ENCODE results near the gene HS3ST3B1. TPM values are rescaled to one million over a fixed set of nuclear protein-coding genes. Genes with fewer than 3 reads are reported as not detected.

Gene HS3ST3B1
- total RNA-seq, 1 donor from 2014 or later, result 8.7 TPM

GRCh38 chr17:14297161-14297851 lies 3.6 kb upstream of the HS3ST3B1 start:
- peak overlapping the region; percentile 48 for H3K4me3 ChIP-seq (ENCODE audit: insufficient read depth, low read depth, low read length)
- Mint-ChIP-seq H3K36me3 (ENCODE audit: low read depth, unreplicated experiment) (no peaks in the 10 kb centered on the region), H3K27ac (ENCODE audit: unreplicated experiment) (peak overlapping the region; percentile 41), H3K27me3 (ENCODE audit: low read depth, unreplicated experiment) (peaks cover 23% of the 10 kb centered on the region), H3K9me3 (ENCODE audit: unreplicated experiment) (no peaks in the 10 kb centered on the region), H3K4me1 (ENCODE audit: low read depth, unreplicated experiment) (peaks cover 6% of the 10 kb centered on the region), H3K4me3 (ENCODE audit: unreplicated experiment) (peak overlapping the region; percentile 83)
- H3K9me3 ChIP-seq (ENCODE audit: insufficient read depth, low read depth, low read length), result no peaks in the 10 kb centered on the region
- H3K4me1 ChIP-seq (ENCODE audit: insufficient read depth, low read length), result peaks cover 14% of the 10 kb centered on the region
- no peak for FAIRE-seq
- H2AFZ ChIP-seq (ENCODE audit: low read depth, low read length), result peak overlapping the region; percentile 78
- no peak for TF ChIP-seq CTCF (IDR thresholded peaks at IDR 0.05; ENCODE audit: insufficient read depth, low read depth, low read length)
- peak; percentile 51 for TF ChIP-seq EZH2 (IDR thresholded peaks at IDR 0.05; ENCODE audit: insufficient read depth, low read length)
- no peaks in the 10 kb centered on the region for H3K36me3 ChIP-seq (ENCODE audit: insufficient read depth, low read length)
- peaks cover 22% of the 10 kb centered on the region for H3K27me3 ChIP-seq (ENCODE audit: insufficient read depth, low read length)
- H3K4me2 ChIP-seq (ENCODE audit: low read length), result peak overlapping the region; percentile 90
- peak overlapping the region; percentile 36 for H3K9ac ChIP-seq (ENCODE audit: low read length)
- peaks cover 6% of the 10 kb centered on the region for H4K20me1 ChIP-seq (ENCODE audit: insufficient read depth, low read length)
- DNase-seq (ENCODE audit: low read depth), result no peak
- H3K79me2 ChIP-seq (ENCODE audit: insufficient read depth, low read length), result peaks cover 14% of the 10 kb centered on the region
- no peak overlapping the region for H3K27ac ChIP-seq (ENCODE audit: low read depth, low read length)

GRCh38 chr17:14298221-14298946 lies 2.5 kb upstream of the HS3ST3B1 start:
- peaks cover 8% of the 10 kb centered on the region for H3K4me1 Mint-ChIP-seq (ENCODE audit: low read depth, unreplicated experiment)
- no peak for FAIRE-seq
- Histone ChIP-seq H2AFZ (ENCODE audit: low read depth, low read length) (peak overlapping the region; percentile 62), H3K27ac (ENCODE audit: low read depth, low read length) (no peak overlapping the region), H3K27me3 (ENCODE audit: insufficient read depth, low read length) (peaks cover 22% of the 10 kb centered on the region), H3K79me2 (ENCODE audit: insufficient read depth, low read length) (peaks cover 24% of the 10 kb centered on the region), H3K4me3 (ENCODE audit: insufficient read depth, low read depth, low read length) (peak overlapping the region; percentile 91), H3K9ac (ENCODE audit: low read length) (peak overlapping the region; percentile 13), H3K9me3 (ENCODE audit: insufficient read depth, low read depth, low read length) (no peaks in the 10 kb centered on the region), H4K20me1 (ENCODE audit: insufficient read depth, low read length) (peaks cover 16% of the 10 kb centered on the region), H3K4me1 (ENCODE audit: insufficient read depth, low read length) (peaks cover 19% of the 10 kb centered on the region), H3K4me2 (ENCODE audit: low read length) (peak overlapping the region; percentile 90), H3K36me3 (ENCODE audit: insufficient read depth, low read length) (no peaks in the 10 kb centered on the region)
- H3K4me3 Mint-ChIP-seq (ENCODE audit: unreplicated experiment), result peak overlapping the region; percentile 87
- no peaks in the 10 kb centered on the region for H3K9me3 Mint-ChIP-seq (ENCODE audit: unreplicated experiment)
- no peaks in the 10 kb centered on the region for H3K36me3 Mint-ChIP-seq (ENCODE audit: low read depth, unreplicated experiment)
- no peak for DNase-seq (ENCODE audit: low read depth)
- H3K27ac Mint-ChIP-seq (ENCODE audit: unreplicated experiment), result peak overlapping the region; percentile 18
- no peak for TF ChIP-seq CTCF (IDR thresholded peaks at IDR 0.05; ENCODE audit: insufficient read depth, low read depth, low read length)
- no peak for TF ChIP-seq EZH2 (IDR thresholded peaks at IDR 0.05; ENCODE audit: insufficient read depth, low read length)
- H3K27me3 Mint-ChIP-seq (ENCODE audit: low read depth, unreplicated experiment), result peaks cover 23% of the 10 kb centered on the region

Measured in astrocyte (in vitro differentiated cells and primary cell).